ENCODE data around the gene TRAP1. TPM values are rescaled to one million over a fixed set of nuclear protein-coding genes. Genes with fewer than 3 reads are reported as not detected.
A peak's percentile ranks its signal among the peaks of the same experiment; 100 is the strongest.

TRAP1 gene
- total RNA-seq, 2 experiments from 2014 or later = 68.0 to 75.9 TPM

DNA sequence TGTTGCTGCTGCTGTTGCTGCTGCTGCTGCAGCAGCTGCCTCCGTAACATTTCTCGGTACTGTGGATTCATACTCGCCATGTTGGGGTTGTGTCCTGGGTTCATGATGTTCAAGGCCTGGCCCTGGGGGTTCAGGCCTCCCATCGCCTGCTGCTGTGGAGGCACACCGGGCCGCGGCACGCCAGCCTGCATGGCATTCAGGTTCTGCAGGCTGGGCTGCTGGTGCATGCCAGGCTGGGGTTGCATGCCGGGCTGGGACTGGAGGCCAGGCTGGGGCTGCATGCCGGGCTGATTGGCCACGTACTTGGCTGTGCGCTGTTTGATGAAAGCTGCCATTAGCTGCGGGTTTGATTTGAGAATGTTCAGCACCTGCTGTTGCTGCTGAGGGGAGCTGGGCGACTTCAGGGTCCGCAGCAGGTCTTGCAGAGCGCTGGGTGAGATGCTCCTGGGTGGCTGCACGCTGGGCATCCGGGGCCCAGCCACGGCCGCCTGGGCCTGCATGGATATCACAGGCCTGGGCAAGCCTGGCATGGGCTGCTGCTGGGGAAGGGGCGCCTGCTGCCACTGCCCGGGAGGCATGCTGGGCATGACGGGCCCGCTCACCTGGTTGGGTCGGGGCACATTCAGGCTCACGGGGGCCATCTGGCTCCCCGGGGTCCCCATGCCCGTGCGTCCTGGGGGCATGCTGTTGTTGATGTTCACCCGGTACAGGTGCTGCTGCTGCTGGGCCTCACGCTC is 11.3 kb upstream of the TRAP1 start:
- Histone ChIP-seq H3K36me3 (ENCODE audit: insufficient read depth, low read length) (peaks cover 56% of the 10 kb centered on the region), H3K4me1 (ENCODE audit: insufficient read depth, low read length) (no peaks in the 10 kb centered on the region), H3K4me3 (ENCODE audit: low read length) (no peak overlapping the region), H3K27me3 (ENCODE audit: control insufficient read depth in 1 of 2, insufficient read depth in 2 of 2, low read length in 2 of 2) (no peaks in the 10 kb centered on the region), H3K27ac (ENCODE audit: low read depth in 1 of 2, low read length in 2 of 2) (no peak overlapping the region), H3K9me3 (ENCODE audit: control insufficient read depth in 1 of 2, insufficient read depth in 1 of 2, low read length in 2 of 2) (no peaks in the 10 kb centered on the region)
- H3K27ac Mint-ChIP-seq = no peak overlapping the region
- ATAC-seq (ENCODE audit: poor library complexity) (no peak), DNase-seq (no peak)
- no peak for TF ChIP-seq CTCF (IDR thresholded peaks at IDR 0.05)
- H3K36me3 Mint-ChIP-seq (ENCODE audit: low read depth) = peaks cover 61% of the 10 kb centered on the region
- no peak overlapping the region for H3K4me3 Mint-ChIP-seq
- intact Hi-C loops (cut with DNase I, micrococcal nuclease) = no loop called here
- ChIA-PET POLR2A (no interaction called here), CTCF (no interaction called here)
- no peaks in the 10 kb centered on the region for H3K27me3 Mint-ChIP-seq
- H3K9me3 Mint-ChIP-seq = no peaks in the 10 kb centered on the region
- H3K4me1 Mint-ChIP-seq (ENCODE audit: low read depth) = no peaks in the 10 kb centered on the region

- Histone ChIP-seq H3K9me3 (ENCODE audit: control insufficient read depth in 1 of 2, insufficient read depth in 1 of 2, low read length in 2 of 2) (no peaks in the 10 kb centered on the region), H3K27ac (ENCODE audit: low read depth in 1 of 2, low read length in 2 of 2) (no peak overlapping the region), H3K36me3 (ENCODE audit: insufficient read depth, low read length) (peaks cover 53% of the 10 kb centered on the region), H3K4me3 (ENCODE audit: low read length) (no peak overlapping the region), H3K4me1 (ENCODE audit: insufficient read depth, low read length) (no peaks in the 10 kb centered on the region), H3K27me3 (ENCODE audit: control insufficient read depth in 1 of 2, insufficient read depth in 2 of 2, low read length in 2 of 2) (no peaks in the 10 kb centered on the region)
- Mint-ChIP-seq H3K4me1 (ENCODE audit: low read depth) (no peaks in the 10 kb centered on the region), H3K27me3 (no peaks in the 10 kb centered on the region), H3K27ac (no peak overlapping the region), H3K9me3 (no peaks in the 10 kb centered on the region), H3K36me3 (ENCODE audit: low read depth) (peaks cover 55% of the 10 kb centered on the region), H3K4me3 (no peak overlapping the region)
- DNase-seq = no peak
- ChIA-PET POLR2A (no interaction called here), CTCF (no interaction called here)
- no peak for TF ChIP-seq CTCF (IDR thresholded peaks at IDR 0.05)
- intact Hi-C loops (cut with DNase I, micrococcal nuclease) = no loop called here
- ATAC-seq (ENCODE audit: poor library complexity) = no peak
Observed at GRCh38 chr16:3727806-3728381, 10.6 kb upstream of the TRAP1 start.

- H3K36me3 ChIP-seq (ENCODE audit: insufficient read depth, low read length) = peaks cover 36% of the 10 kb centered on the region
- CTCF ChIA-PET = no interaction called here
- H3K27me3 Mint-ChIP-seq = no peaks in the 10 kb centered on the region
Observed at GRCh38 chr16:3726021-3726687, 8.8 kb upstream of the TRAP1 start.

More at GRCh38 chr16:3726021-3726687, 8.8 kb upstream of the TRAP1 start:
- DNase-seq (no peak), ATAC-seq (ENCODE audit: poor library complexity) (no peak)
- Mint-ChIP-seq H3K4me1 (ENCODE audit: low read depth) (no peaks in the 10 kb centered on the region), H3K9me3 (no peaks in the 10 kb centered on the region), H3K4me3 (no peak overlapping the region), H3K36me3 (ENCODE audit: low read depth) (peaks cover 38% of the 10 kb centered on the region), H3K27ac (peak overlapping the region; percentile 36)
- H3K9me3 ChIP-seq (ENCODE audit: control insufficient read depth in 1 of 2, insufficient read depth in 1 of 2, low read length in 2 of 2) = no peaks in the 10 kb centered on the region
- no peak overlapping the region for H3K4me3 ChIP-seq (ENCODE audit: low read length)
- TF ChIP-seq CTCF (IDR thresholded peaks at IDR 0.05) = no peak
- no peaks in the 10 kb centered on the region for H3K4me1 ChIP-seq (ENCODE audit: insufficient read depth, low read length)
- no peaks in the 10 kb centered on the region for H3K27me3 ChIP-seq (ENCODE audit: control insufficient read depth in 1 of 2, insufficient read depth in 2 of 2, low read length in 2 of 2)
- H3K27ac ChIP-seq (ENCODE audit: low read depth in 1 of 2, low read length in 2 of 2) = no peak overlapping the region
- POLR2A ChIA-PET = no interaction called here
- intact Hi-C loops (cut with DNase I, micrococcal nuclease) = no loop called here

Data from CD4-positive, alpha-beta T cell (primary cell).